Activated gamma-delta T cell (primary cell): Measurements from ENCODE around the gene ACTL7B.
"Not testable (repeated sequence)": the region's sequence is repeated elsewhere in the genome, so short reads cannot be mapped to it uniquely, and the experiment has no call there.

ENCODE experiments used
- DNase-seq: peaks from one replicate; lab custom pipeline; 2025; lab: John Stamatoyannopoulos, UW

The ACTL7B gene

GRCh38 chr9:108844391-108844790 is 11.4 kb downstream of the ACTL7B start:
- DNase-seq: no peak

DNA sequence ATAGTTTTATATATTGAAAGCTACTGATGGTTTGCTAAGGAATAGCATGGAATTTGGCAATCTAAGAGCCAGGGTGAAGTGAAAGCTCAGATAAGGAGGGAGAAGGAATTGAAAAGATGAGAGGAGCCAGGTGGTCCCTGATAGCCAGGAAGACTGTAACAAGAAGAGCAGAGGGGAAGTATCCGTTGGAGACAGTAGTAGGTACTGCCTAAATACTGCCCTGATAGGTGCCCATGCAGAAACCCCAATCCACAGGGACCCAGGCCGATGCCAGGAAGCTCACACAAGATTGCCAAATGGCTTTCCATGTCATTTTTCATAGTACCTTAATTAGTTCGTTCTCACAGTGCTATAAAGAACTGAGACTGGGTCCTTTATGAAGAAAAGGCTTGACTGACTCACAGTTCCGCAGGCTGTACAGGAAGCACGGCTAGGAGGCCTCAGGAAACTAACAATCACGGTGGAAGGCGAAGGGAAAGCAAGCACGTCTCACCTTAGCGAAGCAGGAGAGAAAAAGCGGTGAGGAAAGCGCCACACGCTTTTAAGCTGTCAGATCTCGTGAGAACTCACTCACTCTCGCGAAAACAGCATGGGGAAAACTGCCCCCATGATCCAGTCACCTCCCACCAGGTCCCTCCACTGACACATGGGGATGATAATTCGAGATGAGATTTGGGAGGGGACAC is 13.0 kb downstream of the ACTL7B start:
- no peak for DNase-seq

GRCh38 chr9:108839561-108839960 is 16.2 kb downstream of the ACTL7B start:
- DNase-seq: not testable (repeated sequence)

DNA sequence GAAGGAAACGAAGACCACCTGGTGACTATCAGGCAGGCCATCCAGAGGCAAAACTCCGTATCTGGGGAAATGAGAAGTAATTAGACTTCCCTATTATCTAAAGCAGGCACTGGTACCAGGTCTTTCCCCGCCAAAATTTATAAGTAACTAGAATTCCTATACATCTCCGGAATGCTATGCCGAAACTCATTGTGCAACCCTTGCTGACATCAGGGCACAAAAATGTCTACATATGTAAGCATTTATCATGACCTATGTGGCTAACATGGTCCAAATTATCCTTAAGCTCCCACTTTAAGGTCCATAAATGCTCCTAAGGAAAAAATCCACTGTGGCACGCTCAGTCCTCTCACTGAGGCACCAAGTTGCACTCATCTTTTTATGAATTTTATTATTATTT is 17.8 kb downstream of the ACTL7B start:
- no peak for DNase-seq

DNA sequence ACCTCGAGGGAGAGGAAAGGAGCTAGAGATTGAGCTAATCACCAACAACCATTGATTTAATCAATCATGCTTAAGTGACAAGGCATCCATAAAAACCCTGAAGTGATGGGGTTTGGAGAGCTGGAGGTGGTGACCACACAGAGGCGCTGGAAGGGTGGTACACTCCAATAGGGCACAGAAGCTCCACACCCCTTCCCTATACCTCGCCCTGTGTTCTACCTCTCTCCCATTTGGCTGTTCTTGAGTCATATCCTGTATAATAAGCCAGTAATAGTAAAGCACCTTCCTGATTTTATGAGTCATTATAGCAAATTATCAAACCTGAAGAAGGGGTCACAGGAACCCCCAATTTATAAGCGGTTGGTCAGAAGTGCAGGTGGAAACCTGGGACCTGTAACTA is 18.3 kb downstream of the ACTL7B start:
- DNase-seq: no peak

DNA sequence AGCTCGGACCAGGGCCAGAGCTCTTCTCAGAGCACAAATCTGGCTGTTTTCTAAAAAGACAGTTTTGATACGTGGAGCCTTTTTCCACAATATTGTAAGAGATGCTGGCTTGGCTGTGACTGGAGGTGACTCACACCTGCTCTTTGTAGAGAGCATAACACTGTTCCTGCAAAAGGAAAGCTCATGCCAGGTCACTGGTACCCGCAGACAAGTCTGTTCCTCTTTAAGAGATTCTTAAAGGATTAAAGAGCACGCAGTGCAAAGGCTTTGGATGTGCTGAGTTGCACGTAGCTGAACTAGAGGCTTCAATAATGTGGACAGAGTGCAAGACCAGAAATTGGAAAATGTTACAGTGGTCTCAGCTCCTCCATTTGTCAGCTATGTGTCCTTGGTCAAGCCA is 19.0 kb downstream of the ACTL7B start:
- DNase-seq: no peak

DNA sequence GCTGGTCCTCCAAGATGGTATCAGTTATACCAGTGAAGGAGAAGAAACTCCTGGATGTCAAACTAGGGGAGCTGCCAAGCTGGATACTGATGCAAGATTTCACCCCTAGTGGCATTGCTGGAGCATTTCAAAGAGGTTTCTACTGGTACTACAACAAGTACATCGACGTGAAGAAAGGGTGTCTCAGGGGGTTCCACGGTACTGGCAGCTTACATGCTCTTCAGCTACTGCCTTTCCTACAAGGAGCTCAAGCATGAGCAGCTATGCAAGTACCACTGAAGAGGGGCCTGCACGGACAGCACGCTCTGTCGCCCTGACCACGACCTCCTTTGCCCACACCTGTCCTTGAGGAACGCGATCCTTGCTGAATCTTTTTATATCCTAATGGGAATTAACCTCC is 19.5 kb downstream of the ACTL7B start:
- DNase-seq: no peak

GRCh38 chr9:108835831-108836230 is 20.0 kb downstream of the ACTL7B start:
- no peak for DNase-seq

DNA sequence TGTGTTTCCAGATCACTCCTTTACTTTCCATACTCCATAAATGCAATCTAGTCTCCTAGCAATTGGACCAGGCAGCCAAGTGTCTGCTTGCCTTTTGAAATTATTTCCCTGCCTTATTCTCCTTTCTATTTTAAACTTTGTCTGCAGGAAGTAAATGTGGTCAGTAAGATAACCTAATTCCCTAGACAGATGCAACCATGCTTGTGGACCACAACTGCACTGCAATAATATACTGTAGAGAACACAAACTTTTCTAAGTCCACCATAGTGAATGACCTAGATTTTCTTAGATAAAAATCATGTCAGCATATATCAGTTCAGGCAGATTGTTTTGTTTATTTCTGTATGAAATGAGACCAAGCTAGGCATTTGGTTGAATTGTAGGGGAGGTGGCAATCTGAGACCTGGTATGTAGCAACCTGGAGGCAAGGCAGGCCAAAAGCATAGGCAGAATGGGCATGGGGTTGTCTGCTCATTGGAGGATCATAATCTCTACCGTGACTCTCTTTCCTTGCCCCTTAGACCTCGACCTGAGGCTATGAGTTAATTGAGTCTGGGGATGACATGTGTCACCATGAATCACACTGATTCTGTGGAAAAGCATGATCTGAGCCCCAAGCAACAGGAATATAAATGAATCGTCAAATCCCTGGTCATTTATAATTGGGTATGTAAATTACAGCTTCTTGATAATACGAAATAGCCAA is 20.7 kb downstream of the ACTL7B start:
- no peak for DNase-seq

DNA sequence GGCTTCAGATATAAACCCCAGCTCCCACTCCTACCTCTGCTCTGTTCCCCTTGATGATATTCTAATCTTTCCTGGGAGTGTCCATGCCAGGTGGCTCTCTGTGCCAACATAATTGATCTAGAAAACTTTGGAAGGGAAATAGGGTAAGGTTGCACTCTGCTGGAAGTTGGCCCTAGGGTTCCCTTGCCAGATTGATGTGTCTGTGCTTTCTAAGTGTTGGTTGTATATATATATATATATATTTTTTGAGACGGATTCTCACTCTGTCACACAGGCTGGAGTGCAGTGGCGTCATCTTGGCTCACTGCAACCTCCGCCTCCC is 23.6 kb downstream of the ACTL7B start:
- DNase-seq: no peak

DNA sequence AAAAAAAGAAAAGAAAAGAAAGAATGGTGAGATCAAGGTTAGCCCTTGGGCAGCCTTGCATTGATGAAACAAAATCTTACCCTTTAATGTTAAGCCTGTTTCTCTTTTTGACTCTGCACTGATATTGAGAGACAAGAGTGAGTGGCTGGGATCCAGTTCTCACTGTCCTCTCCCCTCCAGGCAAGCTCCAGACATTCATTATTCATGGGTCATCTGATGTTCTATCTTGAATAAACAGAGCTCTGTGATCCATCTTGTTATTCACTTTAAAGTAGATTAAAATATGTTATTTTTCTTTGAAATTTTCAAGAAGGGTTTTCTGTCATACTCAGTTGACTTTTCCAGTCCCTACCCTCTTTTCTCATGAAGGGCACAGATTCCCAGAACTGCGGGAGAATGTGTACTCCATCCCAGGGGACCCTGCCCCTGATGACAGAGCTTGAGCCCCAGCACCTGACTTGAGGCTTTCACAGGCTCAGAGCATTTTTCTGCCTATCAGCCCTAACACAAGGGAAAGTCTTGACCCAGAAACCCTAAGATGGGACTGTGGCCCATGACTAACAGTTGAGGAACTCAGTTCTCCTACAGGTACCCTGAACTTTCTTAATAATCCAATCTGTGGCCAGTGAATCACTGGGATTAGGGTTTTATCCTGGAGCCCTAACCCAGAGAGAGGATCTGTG is 24.1 kb downstream of the ACTL7B start:
- no peak for DNase-seq

- DNase-seq: no peak
Measured at GRCh38 chr9:108830272-108830671, 25.5 kb downstream of the ACTL7B start.

- no peak for DNase-seq
Measured at GRCh38 chr9:108823829-108824228, 32.0 kb downstream of the ACTL7B start.

DNA sequence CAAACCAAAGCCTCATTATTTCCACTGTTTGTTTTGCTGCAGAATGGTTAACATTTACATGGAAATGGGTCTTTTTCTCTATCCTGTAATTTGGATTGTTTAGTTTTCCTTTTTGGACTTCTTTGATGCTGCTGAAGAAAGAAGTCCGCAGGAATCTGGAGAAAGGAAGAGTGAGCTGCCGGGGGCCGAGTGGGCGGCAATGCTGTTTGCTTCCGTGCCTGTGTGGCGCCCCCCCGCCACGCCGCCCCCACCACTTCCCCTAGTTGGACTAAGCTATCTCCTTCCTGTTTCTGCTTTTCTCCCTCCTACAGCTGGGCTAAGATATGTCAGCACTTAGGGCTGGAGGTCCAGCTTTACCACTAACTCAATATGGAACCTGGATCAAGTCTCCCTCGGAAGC is 39.7 kb downstream of the ACTL7B start:
- no peak for DNase-seq

GRCh38 chr9:108815156-108815555 is 40.6 kb downstream of the ACTL7B start:
- DNase-seq: no peak

GRCh38 chr9:108813951-108814601 is 41.7 kb downstream of the ACTL7B start:
- DNase-seq: no peak

GRCh38 chr9:108812396-108813025 is 43.3 kb downstream of the ACTL7B start:
- no peak for DNase-seq

DNA sequence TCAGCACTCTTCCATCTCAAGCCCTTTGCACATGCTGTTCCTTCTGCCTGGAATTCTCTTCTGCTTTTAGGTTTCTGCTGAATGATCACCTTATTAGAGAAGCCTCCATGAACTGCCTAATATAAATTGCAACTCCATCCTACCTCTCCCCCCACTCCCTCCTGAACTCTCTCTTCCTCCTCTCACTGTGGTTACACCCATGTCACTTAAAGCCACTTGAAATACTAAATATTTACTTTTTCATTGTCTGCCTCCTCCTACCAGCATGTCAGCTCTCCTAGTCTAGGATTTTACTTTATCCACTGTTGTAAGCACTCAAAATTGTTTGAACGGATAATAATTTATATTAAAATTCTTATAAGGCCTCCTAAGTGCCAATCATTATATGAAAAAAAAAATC is 43.8 kb downstream of the ACTL7B start:
- no peak for DNase-seq

DNA sequence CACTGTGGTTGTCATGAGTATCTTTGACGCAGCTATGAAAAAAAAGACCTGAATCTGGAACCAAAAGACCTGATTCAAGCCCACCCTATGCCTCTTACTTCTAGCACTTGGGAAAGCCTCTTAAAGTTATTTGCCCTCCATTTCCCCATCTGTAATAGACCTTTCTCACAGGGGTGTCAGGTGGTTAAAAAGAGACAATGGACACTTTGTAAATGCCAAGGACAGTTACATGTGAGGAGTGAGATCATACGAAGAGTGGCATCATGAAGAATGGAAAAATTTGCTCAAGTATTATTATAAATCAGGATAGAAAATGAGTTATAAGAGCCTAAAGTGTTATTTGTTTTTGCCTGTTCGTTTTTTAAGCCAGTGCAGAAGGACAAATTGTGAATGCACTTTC is 46.5 kb downstream of the ACTL7B start:
- DNase-seq: no peak
